HepG2 (cell line): ENCODE measurements around the gene CPOX. TPM values are rescaled to one million over a fixed set of nuclear protein-coding genes. Genes with fewer than 3 reads are reported as not detected.

ENCODE experiments used
- ATF3 ChIP-seq: sonication (generic); formaldehyde crosslinking; IDR thresholded peaks from 2 replicates; pipeline ENCODE4 v1.4.0; 2020; ENCODE audit warnings: missing genetic modification reagents
- CBX2 ChIP-seq, 2 experiments: fragments of 200-600 bp in 1 of 2; sonication (generic); formaldehyde crosslinking in 1 of 2; IDR thresholded peaks; 2 replicates each; pipeline versions ENCODE4 v1.7.0 to v1.8.1; 2018 to 2022; ENCODE audit warnings: low read depth in 2 of 2, low read length in 1 of 2, mild to moderate bottlenecking in 1 of 2, missing genetic modification reagents in 1 of 2
- JUND ChIP-seq: sonication (generic); formaldehyde crosslinking; IDR thresholded peaks from 2 replicates; pipeline ENCODE4 v1.8.0; 2022; ENCODE audit warnings: mild to moderate bottlenecking, missing genetic modification reagents
- NR1H2 ChIP-seq: sonication (generic); formaldehyde crosslinking; IDR thresholded peaks from 2 replicates; pipeline ENCODE4 v1.8.1; 2022; ENCODE audit warnings: low read depth, missing genetic modification reagents, borderline replicate concordance
- PHF5A ChIP-seq: IDR thresholded peaks from one replicate; pipeline ENCODE4 v1.6.1; 2018; ENCODE audit warnings: low read depth, missing genetic modification reagents; ENCODE audit not compliant: unreplicated experiment
- RAD51 ChIP-seq: fragments of 450-650 bp; IDR thresholded peaks from 2 replicates; pipeline ENCODE4 v1.6.1; 2016; ENCODE audit warnings: borderline replicate concordance
- SOX13 ChIP-seq, 3 experiments: fragments of 450-650 bp in 1 of 3; sonication (generic) in 1 of 3; formaldehyde crosslinking in 1 of 3; IDR thresholded peaks in 2 of 3; conservative IDR thresholded peaks in 1 of 3; 2 replicates each; pipeline versions ENCODE4 v1.5.0 to v1.6.1; 2016 to 2020; ENCODE audit warnings: antibody characterized with exemption in 1 of 3, mild to moderate bottlenecking in 1 of 3, missing compliant biosample characterization in 1 of 3, missing genetic modification reagents in 1 of 3, moderate library complexity in 1 of 3
- TARDBP ChIP-seq: sonication (generic); formaldehyde crosslinking; IDR thresholded peaks from 2 replicates; pipeline ENCODE4 v1.8.0; 2022; ENCODE audit warnings: mild to moderate bottlenecking, missing genetic modification reagents
- UBTF ChIP-seq: sonication (generic); formaldehyde crosslinking; IDR thresholded peaks from 2 replicates; pipeline ENCODE4 v1.4.0; 2020; ENCODE audit warnings: mild to moderate bottlenecking, missing genetic modification reagents
- ZC3H13 ChIP-seq: sonication (generic); formaldehyde crosslinking; IDR thresholded peaks from 2 replicates; pipeline ENCODE4 v1.8.1; 2023; ENCODE audit warnings: mild to moderate bottlenecking, missing genetic modification reagents, moderate library complexity
- ZFP36L1 ChIP-seq: sonication (generic); formaldehyde crosslinking; IDR thresholded peaks from 2 replicates; pipeline ENCODE4 v1.8.0; 2022; ENCODE audit warnings: mild to moderate bottlenecking, missing genetic modification reagents, moderate library complexity
- ZNF121 ChIP-seq: sonication (generic); formaldehyde crosslinking; IDR thresholded peaks from 2 replicates; pipeline ENCODE4 v1.5.0; 2020; ENCODE audit warnings: mild to moderate bottlenecking, missing genetic modification reagents
- ZNF205 ChIP-seq: IDR thresholded peaks from 2 replicates; pipeline ENCODE4 v1.6.1; 2018; ENCODE audit warnings: missing biosample characterization, missing genetic modification reagents
- ZNF564 ChIP-seq: sonication (generic); formaldehyde crosslinking; IDR thresholded peaks from 2 replicates; pipeline ENCODE4 v1.8.1; 2023; ENCODE audit warnings: mild to moderate bottlenecking, missing genetic modification reagents
- ZNF687 ChIP-seq: sonication (generic); formaldehyde crosslinking; IDR thresholded peaks from 2 replicates; pipeline ENCODE4 v1.5.1; 2020; ENCODE audit warnings: mild to moderate bottlenecking, missing genetic modification reagents, moderate library complexity
- ZSCAN9 ChIP-seq: IDR thresholded peaks from 2 replicates; pipeline ENCODE4 v1.6.1; 2016; ENCODE audit warnings: borderline replicate concordance
- polyA plus RNA-seq, 8 experiments: library from polyadenylated mRNA; depleted of rRNA in 3 of 8; stranded (reverse) in 7 of 8; unstranded in 1 of 8; fragments of >200 nt; fragmentation: Illumina TruSeq in 4 of 8; extraction: Trizol in 4 of 8; gene quantifications; 2 replicates each; pipeline versions ENCODE4 v1.2.1 to v1.2.3, GENCODE V29; 2011 to 2016; ENCODE audit warnings: low read depth in 4 of 8, missing spikeins in 1 of 8, mixed read lengths in 1 of 8; ENCODE audit not compliant: insufficient read depth in 1 of 8
- total RNA-seq, 5 experiments: library from RNA; depleted of rRNA; stranded (reverse); fragments of >200 nt; fragmentation: Illumina TruSeq; extraction: Trizol; gene quantifications; 2 replicates each; pipeline ENCODE4 v1.2.3, GENCODE V29; 2016; ENCODE audit warnings: low read depth in 1 of 5
- TF ChIP-seq, protein P1 (sequence below): IDR thresholded peaks from 2 replicates; pipeline ENCODE4 v1.6.1; 2016; ENCODE audit warnings: missing biosample characterization, missing genetic modification reagents, low read depth
- TF ChIP-seq, protein P2 (sequence below): sonication (generic); formaldehyde crosslinking; IDR thresholded peaks from 2 replicates; pipeline ENCODE4 v1.4.0; 2020; ENCODE audit warnings: missing genetic modification reagents

Gene CPOX
- total and polyA plus RNA-seq, 2 of the 13 experiments (the other 11 are each of a cell fraction or from before 2014, with no cell fraction given) = 34.2 to 37.2 TPM

DNA sequence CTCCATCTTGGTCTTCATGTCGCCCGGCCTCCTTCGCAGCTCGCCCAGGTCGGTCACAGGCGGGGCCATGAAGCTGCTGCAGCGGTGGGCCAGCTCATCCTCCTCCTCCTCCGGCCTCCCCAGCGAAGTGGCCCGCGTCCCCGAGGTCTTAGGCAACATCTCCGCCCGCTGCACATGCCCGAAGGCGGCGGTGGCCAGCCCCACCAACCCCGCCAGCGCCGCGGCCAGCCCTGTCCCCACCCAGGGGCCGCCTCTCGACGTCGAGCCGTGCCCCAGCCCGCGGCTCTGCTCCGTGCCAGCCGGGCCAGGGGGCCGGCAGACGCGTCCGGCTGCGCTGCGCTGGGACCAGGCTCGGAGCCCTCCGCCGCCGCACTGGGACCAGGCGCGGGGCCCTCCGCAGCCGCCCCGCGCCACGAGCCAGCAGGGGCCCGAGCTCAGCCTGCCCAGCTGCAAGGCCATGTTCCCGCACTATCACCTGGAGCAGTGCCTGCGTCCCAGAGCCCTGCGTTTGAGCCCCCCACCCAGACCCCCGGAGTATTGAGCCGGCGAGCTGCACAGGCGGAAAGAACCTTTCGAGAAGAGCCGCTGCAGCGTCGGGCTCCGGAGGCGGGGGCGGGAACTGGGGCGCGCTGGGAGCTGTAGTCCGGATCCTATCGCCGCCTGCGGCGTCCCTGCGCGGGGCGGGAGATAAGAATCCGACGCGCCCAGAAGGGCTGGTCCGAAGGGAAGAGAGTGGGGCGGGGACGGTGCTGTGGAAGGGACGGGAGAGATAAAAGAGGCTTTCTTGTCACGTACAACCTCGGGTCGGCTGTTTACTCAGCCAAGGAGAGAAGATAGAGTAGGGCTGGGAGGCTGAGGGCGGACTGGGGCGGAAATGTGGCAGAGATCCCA is at the start of gene CPOX (continued):
- peak; percentile 72 for TF ChIP-seq ZNF205 (CRISPR knock-in tag)
- peak; percentile 81 for TF ChIP-seq ZNF687 (CRISPR knock-in tag)
- peak; percentile 17; the same call in 1 of the 2 replicates for TF ChIP-seq ZNF564
- TF ChIP-seq ZC3H13 = peak; percentile 76; the same call in 1 of the 2 replicates
- peak; percentile 36; the same call in 1 of the 2 replicates for TF ChIP-seq ZSCAN9 (CRISPR knock-in tag)
- TF ChIP-seq ZFP36L1 (CRISPR knock-in tag) = peak; percentile 77
- TF ChIP-seq SOX13 (IDR thresholded peaks at IDR 0.05) = no peak
- peak in 1 of 2 experiments; percentile 76; a peak in 2 of 4 replicates for TF ChIP-seq SOX13 (CRISPR knock-in tag; conservative IDR thresholded peaks at IDR 0.05 in 1 of 2, IDR thresholded peaks at IDR 0.05 in 1 of 2)
- no peak for TF ChIP-seq ATF3 (CRISPR knock-in tag)
- TF ChIP-seq, protein P1, sequence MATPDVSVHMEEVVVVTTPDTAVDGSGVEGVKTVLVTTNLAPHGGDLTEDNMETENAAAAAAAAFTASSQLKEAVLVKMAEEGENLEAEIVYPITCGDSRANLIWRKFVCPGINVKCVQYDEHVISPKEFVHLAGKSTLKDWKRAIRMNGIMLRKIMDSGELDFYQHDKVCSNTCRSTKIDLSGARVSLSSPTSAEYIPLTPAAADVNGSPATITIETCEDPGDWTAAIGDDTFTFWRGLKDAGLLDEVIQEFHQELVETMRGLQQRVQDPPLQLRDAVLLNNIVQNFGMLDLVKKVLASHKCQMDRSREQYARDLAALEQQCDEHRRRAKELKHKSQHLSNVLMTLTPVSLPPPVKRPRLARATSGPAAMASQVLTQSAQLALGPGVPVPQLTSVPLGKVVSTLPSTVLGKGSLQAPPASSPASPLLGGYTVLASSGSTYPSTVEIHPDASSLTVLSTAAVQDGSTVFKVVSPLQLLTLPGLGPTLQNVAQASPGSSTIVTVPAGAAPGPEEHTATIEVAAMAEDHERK (CRISPR knock-in tag) = peak; percentile 71
- TF ChIP-seq CBX2 (IDR thresholded peaks at IDR 0.05; ENCODE audit: low read depth, low read length) = no peak
- no peak for TF ChIP-seq CBX2 (CRISPR knock-in tag; IDR thresholded peaks at IDR 0.05; ENCODE audit: low read depth)
- no peak for TF ChIP-seq RAD51
- peak; percentile 59 for TF ChIP-seq PHF5A
- no peak for TF ChIP-seq NR1H2 (CRISPR knock-in tag)
- peak; percentile 95 for TF ChIP-seq UBTF
- TF ChIP-seq, protein P2, sequence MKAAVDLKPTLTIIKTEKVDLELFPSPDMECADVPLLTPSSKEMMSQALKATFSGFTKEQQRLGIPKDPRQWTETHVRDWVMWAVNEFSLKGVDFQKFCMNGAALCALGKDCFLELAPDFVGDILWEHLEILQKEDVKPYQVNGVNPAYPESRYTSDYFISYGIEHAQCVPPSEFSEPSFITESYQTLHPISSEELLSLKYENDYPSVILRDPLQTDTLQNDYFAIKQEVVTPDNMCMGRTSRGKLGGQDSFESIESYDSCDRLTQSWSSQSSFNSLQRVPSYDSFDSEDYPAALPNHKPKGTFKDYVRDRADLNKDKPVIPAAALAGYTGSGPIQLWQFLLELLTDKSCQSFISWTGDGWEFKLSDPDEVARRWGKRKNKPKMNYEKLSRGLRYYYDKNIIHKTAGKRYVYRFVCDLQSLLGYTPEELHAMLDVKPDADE (CRISPR knock-in tag) = no peak
- TF ChIP-seq ZNF121 = peak; percentile 47; the same call in 1 of the 2 replicates
- peak; percentile 79 for TF ChIP-seq TARDBP
- no peak for TF ChIP-seq JUND
